Measurements from ENCODE around the gene BCAT1.

DNA sequence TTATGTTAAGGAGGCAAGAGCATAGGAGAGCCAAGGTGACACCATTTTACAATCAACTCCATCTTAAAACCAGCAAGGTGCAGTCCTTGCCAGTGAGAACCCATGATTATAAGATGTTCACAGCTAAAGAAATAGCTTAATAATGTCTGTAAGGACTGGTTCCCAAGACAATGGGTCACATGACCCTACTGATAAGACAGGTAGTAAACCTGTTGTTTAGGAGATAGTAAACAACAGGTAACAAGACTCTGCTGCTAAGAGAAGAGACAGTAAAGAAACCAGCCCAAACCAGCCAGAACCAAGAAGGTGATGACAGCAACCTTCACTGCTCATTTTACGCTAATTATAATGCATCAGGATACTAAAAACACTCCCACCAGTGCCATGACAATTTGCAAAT lies 23.2 kb upstream of the BCAT1 start:
- TF ChIP-seq, protein P1, sequence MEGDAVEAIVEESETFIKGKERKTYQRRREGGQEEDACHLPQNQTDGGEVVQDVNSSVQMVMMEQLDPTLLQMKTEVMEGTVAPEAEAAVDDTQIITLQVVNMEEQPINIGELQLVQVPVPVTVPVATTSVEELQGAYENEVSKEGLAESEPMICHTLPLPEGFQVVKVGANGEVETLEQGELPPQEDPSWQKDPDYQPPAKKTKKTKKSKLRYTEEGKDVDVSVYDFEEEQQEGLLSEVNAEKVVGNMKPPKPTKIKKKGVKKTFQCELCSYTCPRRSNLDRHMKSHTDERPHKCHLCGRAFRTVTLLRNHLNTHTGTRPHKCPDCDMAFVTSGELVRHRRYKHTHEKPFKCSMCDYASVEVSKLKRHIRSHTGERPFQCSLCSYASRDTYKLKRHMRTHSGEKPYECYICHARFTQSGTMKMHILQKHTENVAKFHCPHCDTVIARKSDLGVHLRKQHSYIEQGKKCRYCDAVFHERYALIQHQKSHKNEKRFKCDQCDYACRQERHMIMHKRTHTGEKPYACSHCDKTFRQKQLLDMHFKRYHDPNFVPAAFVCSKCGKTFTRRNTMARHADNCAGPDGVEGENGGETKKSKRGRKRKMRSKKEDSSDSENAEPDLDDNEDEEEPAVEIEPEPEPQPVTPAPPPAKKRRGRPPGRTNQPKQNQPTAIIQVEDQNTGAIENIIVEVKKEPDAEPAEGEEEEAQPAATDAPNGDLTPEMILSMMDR (conservative IDR thresholded peaks at IDR 0.05), result no peak
- no peak for TF ChIP-seq ZFX (IDR thresholded peaks at IDR 0.05)
